ENCODE measurements around the gene CCDC60. TPM values are rescaled to one million over a fixed set of nuclear protein-coding genes. Genes with fewer than 3 reads are reported as not detected.

Gene CCDC60
- total RNA-seq, 1 donor from 2014 or later, result not detected

DNA sequence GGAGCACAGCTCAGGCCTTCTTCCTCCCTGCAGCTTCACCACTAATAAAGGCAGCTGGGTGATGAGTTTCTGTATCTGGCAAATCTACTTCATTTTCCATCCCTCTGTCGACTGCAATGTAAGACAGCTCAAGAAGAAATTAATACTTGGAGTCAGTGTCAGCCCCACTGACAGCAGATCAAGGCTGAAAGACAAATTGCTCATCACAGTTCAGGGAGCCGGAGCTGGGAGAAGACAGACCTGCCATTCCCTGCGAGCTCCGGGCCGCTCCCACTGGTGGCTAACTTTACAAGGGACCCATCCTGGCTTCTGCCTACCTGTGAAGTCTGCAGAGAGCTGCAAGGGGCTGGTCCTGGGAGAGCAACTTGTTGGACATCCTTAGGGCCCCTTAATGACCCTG lies 49.8 kb downstream of the CCDC60 start:
- no peak for DNase-seq (ENCODE audit: low read depth)

DNA sequence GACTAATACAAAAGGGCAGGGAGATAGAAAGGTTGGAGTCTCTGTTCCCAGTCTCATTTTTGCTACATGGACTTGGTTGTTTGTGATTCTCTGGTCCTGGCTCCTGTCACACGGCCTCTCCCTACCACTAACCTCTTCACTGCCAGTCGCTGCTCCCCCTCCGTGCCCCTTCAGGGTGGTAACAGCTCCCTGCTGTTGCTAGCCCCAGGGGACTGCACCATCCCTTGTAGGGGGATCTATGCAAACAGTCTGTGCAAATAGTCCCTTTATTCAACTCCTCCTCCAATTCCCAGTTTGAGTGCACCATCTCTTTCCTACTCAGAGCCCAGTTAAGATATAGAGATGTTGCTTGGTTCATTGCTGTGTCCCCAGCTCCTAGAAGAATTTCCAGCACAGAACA lies 51.1 kb downstream of the CCDC60 start:
- no peak for DNase-seq (ENCODE audit: low read depth)

GRCh38 chr12:119389687-119390086 lies 55.2 kb downstream of the CCDC60 start:
- no peak for DNase-seq (ENCODE audit: low read depth)

DNA sequence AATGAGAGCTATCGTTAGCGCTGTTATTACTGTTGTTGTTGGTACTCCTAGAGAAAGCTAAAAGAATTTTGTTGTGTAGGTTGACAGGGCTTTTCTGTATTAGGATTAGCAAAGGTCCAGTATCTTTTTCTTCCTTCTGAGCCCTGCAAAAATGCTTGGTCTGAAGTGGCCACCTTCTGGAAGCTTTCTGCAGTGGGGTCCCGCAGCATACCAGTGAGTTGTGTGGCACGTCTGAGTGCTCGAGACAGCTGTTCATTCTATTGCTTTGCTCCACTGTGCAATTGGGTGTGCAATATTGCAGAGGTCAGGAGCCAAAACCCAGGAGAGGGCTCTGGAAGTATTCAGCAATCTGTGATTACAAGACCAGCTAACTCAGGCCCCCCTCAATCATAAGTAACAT lies 57.1 kb downstream of the CCDC60 start:
- DNase-seq (ENCODE audit: low read depth), result no peak

DNA sequence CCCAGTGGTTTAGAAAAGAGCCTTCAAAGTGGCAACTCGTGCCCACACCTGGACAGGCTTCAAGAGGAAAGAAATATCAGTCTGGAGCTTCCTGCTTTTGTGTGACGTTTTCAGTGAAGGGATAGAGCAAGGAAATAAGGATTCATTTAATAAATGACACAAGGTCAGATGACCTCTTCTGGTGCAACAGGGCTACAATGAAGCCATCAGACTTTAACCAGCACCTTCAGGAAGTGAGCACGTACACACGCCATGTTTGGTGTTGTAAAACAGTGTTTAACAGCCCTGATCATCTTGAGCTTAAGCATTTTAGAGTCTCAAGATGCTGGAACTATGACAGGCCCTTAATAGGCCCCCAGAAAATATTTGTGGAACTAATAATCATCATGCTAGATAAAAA lies 59.1 kb downstream of the CCDC60 start:
- no peak for DNase-seq (ENCODE audit: low read depth)

DNA sequence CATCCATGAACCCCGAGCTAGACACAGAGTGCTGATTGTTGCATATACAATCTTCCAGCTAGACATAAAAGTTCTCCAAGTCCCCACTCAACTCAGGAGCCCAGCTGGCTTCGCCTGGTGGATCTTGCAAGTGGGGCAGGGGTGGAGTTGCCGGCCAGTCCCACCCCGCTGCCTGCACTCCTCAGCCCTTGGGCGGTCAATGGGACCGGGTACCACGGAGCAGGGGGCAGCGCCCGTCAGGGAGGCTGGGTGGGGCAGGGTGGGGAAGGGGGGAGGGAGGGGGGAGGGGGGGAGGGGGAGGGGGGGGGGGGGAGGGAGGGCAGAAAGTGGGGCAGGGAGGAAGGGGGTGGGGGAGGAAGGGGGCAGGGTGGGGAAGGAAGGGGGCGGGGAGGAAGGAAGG lies 63.0 kb downstream of the CCDC60 start:
- no peak for DNase-seq (ENCODE audit: low read depth)

DNA sequence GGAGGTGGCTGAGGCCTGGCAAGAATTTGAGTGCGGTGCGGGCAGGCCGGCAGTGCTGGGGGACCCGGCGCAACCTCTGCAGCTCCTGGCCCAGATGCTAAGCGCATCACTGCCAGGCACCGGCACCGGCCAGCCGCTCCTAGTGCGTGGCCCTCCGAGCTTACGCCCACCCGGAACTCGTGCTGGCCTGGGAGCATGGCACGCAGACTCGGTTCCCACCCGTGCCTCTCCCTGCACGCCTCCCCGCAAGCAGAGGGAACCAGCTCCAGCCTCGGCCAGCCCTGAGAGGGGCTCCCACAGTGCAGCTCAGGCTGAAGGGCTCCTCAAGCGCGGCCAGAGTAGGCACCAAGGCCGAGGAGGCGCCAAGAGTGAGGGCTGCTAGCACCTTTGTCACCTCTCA lies 63.7 kb downstream of the CCDC60 start:
- no peak for DNase-seq (ENCODE audit: low read depth)

DNA sequence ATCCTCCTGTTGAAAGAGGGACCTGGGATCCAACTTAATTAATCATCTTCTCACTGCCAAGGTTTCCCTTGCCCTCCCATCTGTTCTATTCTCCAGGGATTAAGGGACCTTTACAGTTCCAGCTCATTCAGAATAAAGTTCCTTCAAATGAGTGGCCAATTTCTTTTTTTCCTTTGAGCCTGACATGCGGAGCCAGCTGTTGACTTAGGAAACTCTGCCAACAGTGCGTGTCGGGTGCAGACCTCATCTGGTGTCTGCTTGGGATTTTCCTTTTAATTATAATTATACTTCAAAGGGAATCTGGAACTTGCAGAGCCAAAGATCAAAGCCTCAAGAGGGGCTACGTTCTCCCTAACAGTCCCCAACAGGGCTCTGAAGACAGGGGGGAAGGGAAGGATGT lies 64.8 kb downstream of the CCDC60 start:
- no peak for DNase-seq (ENCODE audit: low read depth)

DNA sequence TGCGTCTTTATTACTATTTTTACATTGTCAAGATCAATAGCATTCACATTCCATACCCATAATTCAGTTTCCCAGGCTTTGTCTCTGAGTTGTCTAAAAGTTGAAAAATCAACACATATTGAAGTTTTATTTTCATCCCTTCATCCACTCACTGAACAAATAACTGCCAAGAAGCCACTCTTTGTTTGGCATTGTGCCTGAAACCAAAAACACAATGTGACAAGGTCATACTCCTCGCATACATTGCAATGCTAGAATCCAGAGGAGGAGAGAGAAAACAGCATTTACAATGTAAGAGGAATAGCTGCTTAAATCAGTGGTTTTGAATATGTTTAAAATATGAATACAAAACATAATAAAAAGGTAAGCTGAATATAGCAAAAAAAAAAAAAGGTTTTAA lies 71.8 kb downstream of the CCDC60 start:
- no peak for DNase-seq (ENCODE audit: low read depth)

DNA sequence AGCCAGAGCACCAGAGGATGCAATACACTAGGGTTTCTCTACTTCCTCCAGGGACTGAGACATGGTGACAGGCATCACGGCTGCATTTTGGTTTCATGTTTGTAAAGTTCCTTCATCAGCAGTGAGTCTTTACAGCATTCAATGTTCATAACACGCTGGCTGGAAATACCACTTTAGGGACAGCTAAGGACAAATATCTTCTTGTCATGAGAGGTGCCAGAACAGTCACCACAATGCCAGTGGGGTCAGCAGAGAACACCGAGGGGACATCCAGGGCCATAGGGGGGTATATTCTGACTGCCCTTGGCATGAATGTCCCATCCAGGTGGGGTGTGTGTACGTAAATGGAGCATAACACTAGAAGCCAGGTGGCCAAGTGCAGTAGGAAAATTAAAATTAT lies 72.3 kb downstream of the CCDC60 start:
- DNase-seq (ENCODE audit: low read depth), result no peak

GRCh38 chr12:119409043-119409442 lies 74.5 kb downstream of the CCDC60 start:
- DNase-seq (ENCODE audit: low read depth), result no peak

DNA sequence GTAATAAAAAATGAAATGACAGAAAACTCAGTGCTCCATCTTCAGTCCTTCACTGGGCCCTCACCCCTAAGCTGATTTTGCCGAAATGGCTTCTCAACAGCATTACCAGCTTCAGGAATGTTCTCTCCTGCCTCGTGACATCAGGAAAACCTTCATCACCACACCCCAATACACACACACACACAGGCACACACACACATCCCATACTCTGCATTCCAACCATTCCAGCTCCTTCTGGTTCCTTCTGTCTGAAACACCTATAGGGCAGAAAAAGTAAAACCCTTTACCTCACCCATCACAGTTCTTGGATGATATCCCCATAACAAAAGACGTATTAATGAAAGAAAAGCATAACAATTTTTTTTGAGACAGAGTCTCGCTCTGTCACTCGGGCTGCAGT lies 75.9 kb downstream of the CCDC60 start:
- peak; percentile 15 for DNase-seq (ENCODE audit: low read depth)

DNA sequence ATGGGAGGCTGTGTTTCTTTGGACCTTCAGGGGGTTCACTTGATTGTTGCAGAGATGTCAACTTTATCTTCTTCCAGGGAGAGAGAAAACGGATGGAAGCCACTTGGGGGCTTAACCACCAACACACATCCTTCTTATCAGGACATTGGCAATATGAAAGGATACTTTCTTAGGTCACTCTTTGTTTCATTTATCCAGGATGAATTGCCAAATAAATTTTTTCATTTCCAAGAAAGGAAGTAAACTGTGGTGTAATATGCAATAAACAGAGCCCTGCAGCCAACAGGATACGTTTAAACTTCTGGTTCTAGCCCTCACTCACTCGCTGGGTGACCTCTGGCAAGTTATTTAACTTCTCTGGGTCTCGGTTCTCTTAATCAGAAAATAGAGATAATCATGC lies 77.8 kb downstream of the CCDC60 start:
- DNase-seq (ENCODE audit: low read depth), result no peak

GRCh38 chr12:119412811-119413794 lies 78.6 kb downstream of the CCDC60 start:
- peak; percentile 56 for DNase-seq (ENCODE audit: low read depth)

GRCh38 chr12:119415714-119416113 lies 81.2 kb downstream of the CCDC60 start:
- no peak for DNase-seq (ENCODE audit: low read depth)

DNA sequence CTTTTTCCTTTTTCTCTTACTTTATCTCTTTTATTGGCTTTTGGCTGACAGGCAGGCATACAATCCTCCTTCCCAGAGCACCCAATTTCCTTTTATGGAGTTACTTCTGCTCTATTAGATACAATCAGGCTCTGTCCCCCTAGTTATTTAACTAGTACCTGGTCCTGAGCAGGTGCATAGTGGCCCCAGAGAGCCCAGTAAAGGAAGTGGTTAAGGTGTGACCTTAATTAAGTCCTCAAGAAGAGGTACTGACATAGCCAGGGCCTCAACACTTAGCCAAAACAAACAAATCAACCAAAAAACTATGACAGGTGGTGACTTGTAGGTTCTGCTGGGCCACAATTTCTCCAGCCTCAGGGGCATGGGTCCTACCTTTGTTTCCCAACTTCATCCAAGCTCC lies 82.9 kb downstream of the CCDC60 start:
- DNase-seq (ENCODE audit: low read depth), result no peak

GRCh38 chr12:119419381-119419780 lies 84.9 kb downstream of the CCDC60 start:
- no peak for DNase-seq (ENCODE audit: low read depth)

- DNase-seq (ENCODE audit: low read depth), result no peak
Measured at GRCh38 chr12:119423285-119423684, 88.8 kb downstream of the CCDC60 start.

- DNase-seq (ENCODE audit: low read depth), result no peak
Measured at GRCh38 chr12:119425623-119426022, 91.1 kb downstream of the CCDC60 start.

DNA sequence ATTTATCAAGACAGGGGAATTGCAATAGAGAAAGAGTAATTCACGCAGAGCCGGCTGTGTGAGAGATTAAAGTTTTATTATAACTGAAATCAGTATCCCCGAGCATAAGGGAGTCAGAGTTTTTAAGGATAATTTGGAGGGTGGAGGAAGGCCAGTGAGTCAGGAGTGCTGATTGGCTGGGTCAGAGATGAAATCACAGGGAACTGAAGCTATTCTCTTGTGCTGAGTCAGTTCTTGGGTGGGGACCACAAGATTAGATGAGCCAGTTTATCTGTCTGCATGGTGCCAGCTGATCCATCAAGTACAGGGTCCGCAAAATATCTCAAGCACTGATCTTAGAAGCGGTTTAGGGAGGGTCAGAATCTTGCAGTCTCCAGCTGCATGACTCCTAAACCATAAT lies 96.6 kb downstream of the CCDC60 start:
- no peak for DNase-seq (ENCODE audit: low read depth)

DNA sequence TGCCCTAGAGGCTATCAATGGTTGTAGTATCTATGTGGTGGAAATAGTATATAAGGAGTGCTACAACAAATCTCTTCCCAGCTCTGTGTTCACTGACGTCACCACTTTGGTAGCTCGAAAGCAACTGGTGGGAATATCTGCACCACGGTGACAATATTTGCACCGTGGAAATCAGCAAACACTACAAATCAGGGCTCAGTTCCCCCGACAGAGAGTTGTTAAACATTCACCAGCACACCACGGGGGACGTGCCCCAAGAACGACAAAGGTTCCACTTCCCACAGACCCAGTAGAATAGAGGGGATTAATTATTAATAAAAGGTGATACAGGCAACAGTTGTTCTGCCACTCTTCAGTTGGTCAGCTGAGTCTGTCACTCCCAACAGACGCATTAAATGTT lies 98.4 kb downstream of the CCDC60 start:
- peak; percentile 21 for DNase-seq (ENCODE audit: low read depth)

GRCh38 chr12:119440803-119441360 lies 106.4 kb downstream of the CCDC60 start:
- no peak for DNase-seq (ENCODE audit: low read depth)

- peak; percentile 55 for DNase-seq (ENCODE audit: low read depth)
Measured at GRCh38 chr12:119444462-119445044, 110.0 kb downstream of the CCDC60 start.

All from renal cortical epithelial cell (primary cell).